Esophagus muscularis mucosa (tissue), 4 donors: ENCODE results near the gene ASF1A. TPM values are rescaled to one million over a fixed set of nuclear protein-coding genes. Genes with fewer than 3 reads are reported as not detected.

Experiments used
- DNase-seq: peaks from one replicate; pipeline ENCODE4 v3.0.0-alpha.2; 2017; ENCODE audit errors: extremely low spot score
- H3K27ac ChIP-seq, 4 donors: fragments of 200-600 bp; sonication (generic); replicated peaks in 1 of 4; 1 replicate in 3 of 4; 2 replicates in 1 of 4; pipeline ENCODE4 v1.5.1; 2016 to 2019; ENCODE audit warnings: mild to moderate bottlenecking in 1 of 4
- H3K27me3 ChIP-seq, 4 donors: fragments of 200-600 bp; sonication (generic); one replicate each; pipeline versions ENCODE4 v1.5.1 to v1.6.0; 2016 to 2019
- H3K36me3 ChIP-seq, 4 donors: fragments of 200-600 bp; sonication (generic); one replicate each; pipeline ENCODE4 v1.5.1; 2016 to 2019
- H3K4me1 ChIP-seq, 4 donors: fragments of 200-600 bp; sonication (generic); one replicate each; pipeline ENCODE4 v1.5.1; 2016 to 2019
- H3K4me3 ChIP-seq, 4 donors: fragments of 200-600 bp; sonication (generic); 1 replicate in 2 of 4; 2 replicates in 2 of 4; pipeline ENCODE4 v1.5.1; 2016 to 2019; ENCODE audit warnings: mild to moderate bottlenecking in 4 of 4, moderate library complexity in 1 of 4
- H3K9me3 ChIP-seq, 4 donors: fragments of 200-600 bp; sonication (generic); 1 replicate in 3 of 4; 2 replicates in 1 of 4; pipeline ENCODE4 v1.5.1; 2016 to 2019
- CTCF ChIP-seq, 3 experiments: fragments of 200-600 bp in 2 of 3; fragments of 450-650 bp in 1 of 3; sonication (generic) in 2 of 3; IDR thresholded peaks; one replicate each; pipeline ENCODE4 v1.5.1; 2017 to 2019; ENCODE audit warnings: antibody characterized with exemption in 3 of 3, mild to moderate bottlenecking in 2 of 3, moderate library complexity in 1 of 3
- EP300 ChIP-seq: sonication (generic); formaldehyde crosslinking; IDR thresholded peaks from one replicate; pipeline ENCODE4 v1.6.1; 2017; ENCODE audit warnings: antibody characterized with exemption
- POLR2A ChIP-seq: fragments of 450-650 bp; IDR thresholded peaks from one replicate; pipeline ENCODE4 v1.6.1; 2017; ENCODE audit warnings: antibody characterized with exemption, moderate library complexity, mild to moderate bottlenecking, low read depth
- POLR2AphosphoS5 ChIP-seq, 2 donors: sonication (generic); formaldehyde crosslinking; IDR thresholded peaks; one replicate each; pipeline ENCODE4 v1.6.1; 2017; ENCODE audit warnings: antibody characterized with exemption in 2 of 2
- WGBS: methylation state at CpG from one replicate; pipeline ENCODE4 v1.1.5; 2018; 5-methylcytosine and 5-hydroxymethylcytosine counted together
- intact Hi-C: fragments of 100-400 bp; cut with DNase I; formaldehyde crosslinking; loops from one replicate; pipeline ENCODE4 v1.15.1; 2023
- total RNA-seq, 4 donors: library from RNA; depleted of rRNA; stranded (reverse); fragments of >200 nt; gene quantifications; one replicate each; pipeline versions ENCODE4 v1.1.0 to v1.2.1, GENCODE V29; 2016

Gene ASF1A
- total RNA-seq, 4 donors from 2014 or later, result 6.6 to 13.7 (median 10.9) TPM

GRCh38 chr6:118859517-118860064 lies 34.4 kb upstream of the ASF1A start:
- peaks cover 0 to 7% (median 1%) of the 10 kb centered on the region in 4 donors for H3K36me3 ChIP-seq
- TF ChIP-seq POLR2A (no peak), EP300 (no peak), CTCF (IDR thresholded peaks at IDR 0.05) (no peak), POLR2AphosphoS5 (IDR thresholded peaks at IDR 0.05) (no peak)
- peaks cover 4 to 20% (median 7%) of the 10 kb centered on the region in 4 donors for H3K4me1 ChIP-seq
- intact Hi-C loops, result no loop called here
- DNase-seq, result no peak
- no peak overlapping the region for H3K27ac ChIP-seq
- 63% methylated on average over 3 of the region's 3 CpGs for WGBS
- no peak overlapping the region for H3K4me3 ChIP-seq
- no peaks in the 10 kb centered on the region for H3K9me3 ChIP-seq
- no peaks in the 10 kb centered on the region for H3K27me3 ChIP-seq

GRCh38 chr6:118860363-118860762 lies 33.6 kb upstream of the ASF1A start:
- DNase-seq, result no peak
- H3K9me3 ChIP-seq, result no peaks in the 10 kb centered on the region
- H3K27me3 ChIP-seq, result no peaks in the 10 kb centered on the region
- no peak overlapping the region for H3K27ac ChIP-seq
- WGBS, result 97% methylated on average over 1 of the region's 1 CpG
- intact Hi-C loops, result no loop called here
- peaks cover 0 to 7% (median 1%) of the 10 kb centered on the region in 4 donors for H3K36me3 ChIP-seq
- H3K4me1 ChIP-seq, result peaks cover 11 to 27% (median 14%) of the 10 kb centered on the region in 4 donors
- H3K4me3 ChIP-seq, result no peak overlapping the region
- no peak for TF ChIP-seq EP300
- TF ChIP-seq CTCF (IDR thresholded peaks at IDR 0.05), result no peak

- Histone ChIP-seq H3K27ac (no peak overlapping the region), H3K4me3 (no peak overlapping the region), H3K9me3 (no peaks in the 10 kb centered on the region), H3K4me1 (peaks cover 13 to 29% (median 16%) of the 10 kb centered on the region in 4 donors), H3K27me3 (no peaks in the 10 kb centered on the region), H3K36me3 (peaks cover 0 to 7% (median 1%) of the 10 kb centered on the region in 4 donors)
- TF ChIP-seq POLR2A (no peak), POLR2AphosphoS5 (IDR thresholded peaks at IDR 0.05) (no peak), CTCF (IDR thresholded peaks at IDR 0.05) (no peak), EP300 (no peak)
- no peak for DNase-seq
- intact Hi-C loops, result no loop called here
- WGBS, result 93% methylated on average over 10 of the region's 10 CpGs
These were observed 33.1 kb upstream of the ASF1A start for GRCh38 chr6:118860880-118861279.

- no peaks in the 10 kb centered on the region for H3K27me3 ChIP-seq
- H3K4me1 ChIP-seq, result peaks cover 13 to 29% (median 16%) of the 10 kb centered on the region in 4 donors
- no peak for DNase-seq
- intact Hi-C loops, result no loop called here
- H3K27ac ChIP-seq, result no peak overlapping the region
- H3K4me3 ChIP-seq, result no peak overlapping the region
- WGBS, result 88% methylated on average over 4 of the region's 4 CpGs
- TF ChIP-seq POLR2AphosphoS5 (IDR thresholded peaks at IDR 0.05) (no peak), EP300 (no peak), CTCF (IDR thresholded peaks at IDR 0.05) (no peak), POLR2A (no peak)
- H3K36me3 ChIP-seq, result peaks cover 0 to 7% (median 1%) of the 10 kb centered on the region in 4 donors
- H3K9me3 ChIP-seq, result no peaks in the 10 kb centered on the region
These were observed 31.5 kb upstream of the ASF1A start for GRCh38 chr6:118862443-118862842.
